ENCODE data around the gene ACTA1. TPM values are rescaled to one million over a fixed set of nuclear protein-coding genes. Genes with fewer than 3 reads are reported as not detected.

Gene ACTA1
- total and polyA plus RNA-seq, 2 experiments from 2014 or later, result 0.28 to 0.33 TPM

DNA sequence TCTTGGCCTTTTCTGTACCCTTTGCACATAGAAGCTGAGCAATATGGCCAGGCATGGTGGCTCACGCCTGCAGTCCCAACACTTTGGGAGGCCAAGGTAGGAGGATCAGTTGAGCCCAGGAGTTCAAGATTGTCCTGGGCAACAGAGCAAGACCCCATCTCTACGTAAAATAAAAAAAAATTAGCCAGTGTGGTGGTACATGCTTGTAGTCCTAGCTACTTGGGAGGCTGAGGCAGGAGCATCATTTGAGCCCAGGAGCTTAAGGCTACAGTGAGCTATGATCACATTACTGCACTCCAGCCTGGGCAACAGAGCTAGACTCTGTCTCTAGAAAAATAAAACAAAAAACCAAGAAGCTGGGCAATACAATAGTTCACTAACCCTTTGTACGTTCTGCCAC, 6.3 kb downstream of the ACTA1 start:
- 88% methylated on average over 3 of the region's 3 CpGs for WGBS (ENCODE audit: low lambda C conversion rate, missing lambda C conversion rate)
- H3K36me3 ChIP-seq (replicated peaks; ENCODE audit: insufficient read depth, low read depth), result no peaks in the 10 kb centered on the region
- no peak for DNase-seq (ENCODE audit: low spot score)
- H3K4me1 ChIP-seq (ENCODE audit: insufficient read depth), result no peaks in the 10 kb centered on the region
- H2AFZ ChIP-seq, result no peak overlapping the region
- H3K27me3 ChIP-seq, result no peaks in the 10 kb centered on the region
- H3K9me2 ChIP-seq (replicated peaks; ENCODE audit: insufficient read depth), result no peaks in the 10 kb centered on the region
- H4K20me1 ChIP-seq (ENCODE audit: insufficient read depth, poor library complexity, severe bottlenecking), result no peaks in the 10 kb centered on the region
- no peaks in the 10 kb centered on the region for H3K79me2 ChIP-seq
- TF ChIP-seq, protein P1, sequence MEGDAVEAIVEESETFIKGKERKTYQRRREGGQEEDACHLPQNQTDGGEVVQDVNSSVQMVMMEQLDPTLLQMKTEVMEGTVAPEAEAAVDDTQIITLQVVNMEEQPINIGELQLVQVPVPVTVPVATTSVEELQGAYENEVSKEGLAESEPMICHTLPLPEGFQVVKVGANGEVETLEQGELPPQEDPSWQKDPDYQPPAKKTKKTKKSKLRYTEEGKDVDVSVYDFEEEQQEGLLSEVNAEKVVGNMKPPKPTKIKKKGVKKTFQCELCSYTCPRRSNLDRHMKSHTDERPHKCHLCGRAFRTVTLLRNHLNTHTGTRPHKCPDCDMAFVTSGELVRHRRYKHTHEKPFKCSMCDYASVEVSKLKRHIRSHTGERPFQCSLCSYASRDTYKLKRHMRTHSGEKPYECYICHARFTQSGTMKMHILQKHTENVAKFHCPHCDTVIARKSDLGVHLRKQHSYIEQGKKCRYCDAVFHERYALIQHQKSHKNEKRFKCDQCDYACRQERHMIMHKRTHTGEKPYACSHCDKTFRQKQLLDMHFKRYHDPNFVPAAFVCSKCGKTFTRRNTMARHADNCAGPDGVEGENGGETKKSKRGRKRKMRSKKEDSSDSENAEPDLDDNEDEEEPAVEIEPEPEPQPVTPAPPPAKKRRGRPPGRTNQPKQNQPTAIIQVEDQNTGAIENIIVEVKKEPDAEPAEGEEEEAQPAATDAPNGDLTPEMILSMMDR (IDR thresholded peaks at IDR 0.05; ENCODE audit: poor library complexity), result no peak
- TF ChIP-seq EZH2phosphoT487 (IDR thresholded peaks at IDR 0.05; ENCODE audit: low read depth, severe bottlenecking, unreplicated experiment), result no peak
- no peak overlapping the region for H3K27ac ChIP-seq
- H3K4me2 ChIP-seq, result no peak overlapping the region
- no peaks in the 10 kb centered on the region for H3K9me3 ChIP-seq (ENCODE audit: low read depth)
- H3K4me3 ChIP-seq, result no peak overlapping the region

DNA sequence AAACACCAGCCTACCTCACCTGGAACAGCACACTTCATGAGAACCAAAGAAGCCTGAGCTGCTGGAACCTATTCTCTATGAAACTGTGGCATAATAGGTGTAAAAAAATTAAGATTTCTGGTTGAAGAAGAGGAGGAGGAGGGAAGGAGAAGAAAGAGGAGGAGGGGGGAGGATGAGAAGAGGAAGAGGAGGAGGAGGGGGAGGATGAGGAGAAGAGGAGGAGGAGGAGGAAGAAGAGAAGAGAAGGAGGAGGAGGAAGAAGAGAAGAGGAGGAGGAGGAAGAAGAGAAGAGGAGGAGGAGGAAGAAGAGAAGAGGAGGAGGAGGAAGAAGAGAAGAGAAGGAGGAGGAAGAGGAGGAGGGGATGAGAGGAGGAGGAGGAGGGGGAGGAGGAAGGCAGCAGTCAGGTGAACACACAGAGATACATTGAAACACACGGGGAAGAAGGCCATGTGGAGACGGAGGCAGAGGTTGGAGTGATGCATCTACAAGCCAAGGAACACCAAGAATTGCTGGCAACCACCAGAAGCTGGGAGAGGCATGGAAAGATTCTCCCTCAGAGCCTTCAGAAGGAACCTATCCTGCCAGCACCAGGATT, 8.2 kb downstream of the ACTA1 start:
- H3K79me2 ChIP-seq, result no peaks in the 10 kb centered on the region
- no peaks in the 10 kb centered on the region for H3K9me3 ChIP-seq (ENCODE audit: low read depth)

DNA sequence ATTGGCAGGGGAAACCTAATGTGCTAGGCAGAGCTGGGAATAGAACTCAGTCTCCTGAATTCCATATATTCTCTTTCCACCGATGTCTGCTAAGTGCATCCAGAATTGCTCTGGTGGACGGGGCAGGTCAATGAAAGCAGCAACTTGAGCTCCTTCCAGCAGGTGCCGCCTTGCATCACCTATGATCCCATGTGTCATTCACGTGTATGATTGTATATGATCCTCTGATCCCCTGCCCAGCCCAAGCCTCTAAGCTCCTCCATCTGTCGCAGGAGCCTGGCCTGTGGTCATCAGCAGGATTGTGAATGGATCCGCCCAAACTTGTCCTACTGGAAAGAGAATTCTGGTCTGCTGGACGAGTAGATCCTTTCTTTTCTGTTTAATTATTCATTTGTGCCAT, 13.1 kb downstream of the ACTA1 start:
- TF ChIP-seq EZH2 (IDR thresholded peaks at IDR 0.05; ENCODE audit: borderline replicate concordance) (no peak), EZH2phosphoT487 (IDR thresholded peaks at IDR 0.05; ENCODE audit: low read depth, severe bottlenecking, unreplicated experiment) (no peak)
- TF ChIP-seq, protein P1 (IDR thresholded peaks at IDR 0.05; ENCODE audit: poor library complexity), result no peak
- Histone ChIP-seq H3K4me2 (no peak overlapping the region), H3K27ac (no peak overlapping the region), H3K4me1 (ENCODE audit: insufficient read depth) (no peaks in the 10 kb centered on the region), H3K9me3 (ENCODE audit: low read depth) (no peaks in the 10 kb centered on the region), H3K9me2 (replicated peaks; ENCODE audit: insufficient read depth) (no peaks in the 10 kb centered on the region), H4K20me1 (ENCODE audit: insufficient read depth, poor library complexity, severe bottlenecking) (no peaks in the 10 kb centered on the region), H3K79me2 (no peaks in the 10 kb centered on the region), H3K36me3 (replicated peaks; ENCODE audit: insufficient read depth, low read depth) (no peaks in the 10 kb centered on the region), H3K4me3 (no peak overlapping the region), H2AFZ (no peak overlapping the region), H3K27me3 (no peaks in the 10 kb centered on the region)
- WGBS (ENCODE audit: low lambda C conversion rate, missing lambda C conversion rate), result 82% methylated on average over 7 of the region's 7 CpGs
- no peak for DNase-seq (ENCODE audit: low spot score)

More for the DNA sequence above, 8.2 kb downstream of the ACTA1 start:
- Histone ChIP-seq H3K4me2 (no peak overlapping the region), H3K27me3 (no peaks in the 10 kb centered on the region), H3K36me3 (replicated peaks; ENCODE audit: insufficient read depth, low read depth) (no peaks in the 10 kb centered on the region), H3K9me2 (replicated peaks; ENCODE audit: insufficient read depth) (no peaks in the 10 kb centered on the region), H3K4me3 (no peak overlapping the region), H3K27ac (no peak overlapping the region), H4K20me1 (ENCODE audit: insufficient read depth, poor library complexity, severe bottlenecking) (no peaks in the 10 kb centered on the region), H2AFZ (no peak overlapping the region), H3K4me1 (ENCODE audit: insufficient read depth) (no peaks in the 10 kb centered on the region)
- DNase-seq (ENCODE audit: low spot score), result no peak
- TF ChIP-seq EZH2 (IDR thresholded peaks at IDR 0.05; ENCODE audit: borderline replicate concordance) (no peak), EZH2phosphoT487 (IDR thresholded peaks at IDR 0.05; ENCODE audit: low read depth, severe bottlenecking, unreplicated experiment) (no peak)
- TF ChIP-seq, protein P1 (IDR thresholded peaks at IDR 0.05; ENCODE audit: poor library complexity), result no peak
- 63% methylated on average over 2 of the region's 2 CpGs for WGBS (ENCODE audit: low lambda C conversion rate, missing lambda C conversion rate)

Measured in hepatocyte (in vitro differentiated cells).